Measurements from ENCODE around the gene SHC3. TPM values are rescaled to one million over a fixed set of nuclear protein-coding genes. Genes with fewer than 3 reads are reported as not detected.

The SHC3 gene
- total RNA-seq, 1 experiment from 2014 or later: 0.27 TPM

DNA sequence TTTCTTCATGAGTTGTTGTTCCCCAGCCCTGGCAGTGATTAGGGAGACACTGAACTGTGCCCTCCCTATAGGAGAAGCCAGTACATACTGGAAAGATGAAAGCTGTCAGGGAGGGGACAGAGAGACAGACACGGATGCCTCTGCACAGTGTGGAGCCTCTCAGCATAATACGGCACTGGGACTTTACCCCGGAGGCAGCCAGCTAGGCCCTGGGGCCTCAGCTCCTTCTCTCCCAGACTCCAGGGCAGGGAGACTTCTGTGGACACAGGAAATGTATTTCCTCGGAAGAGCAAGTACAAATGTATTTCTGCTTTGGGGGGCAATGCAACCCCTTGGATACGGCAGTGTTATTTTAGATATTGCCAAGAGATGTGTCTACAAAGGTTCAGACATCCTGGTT is 125.3 kb downstream of the SHC3 start:
- no TSS peak for BruUV-seq (replicated peaks)
- no peaks in the 10 kb centered on the region for H3K4me1 ChIP-seq (ENCODE audit: control insufficient read depth in 1 of 2, insufficient read depth in 2 of 2, low read length in 2 of 2)
- no peaks in the 10 kb centered on the region for H3K27me3 ChIP-seq (ENCODE audit: insufficient read depth, low read length)
- no peak overlapping the region for H2AFZ ChIP-seq (ENCODE audit: low read depth, low read length, poor library complexity, severe bottlenecking)
- no peak overlapping the region for H3K4me2 ChIP-seq (ENCODE audit: low read length)
- no peaks in the 10 kb centered on the region for H4K20me1 ChIP-seq (ENCODE audit: insufficient read depth)
- ChIA-PET POLR2A (no interaction called here), RAD21 (ENCODE audit: low non-redundant PET in 1 of 2, low total read pairs in 2 of 2, uncharacterized antibody in 2 of 2, unreplicated experiment in 2 of 2) (no interaction called here), CTCF (no interaction called here)
- no peaks in the 10 kb centered on the region for H3K79me2 ChIP-seq (ENCODE audit: insufficient read depth, low read length)
- no peak overlapping the region for H3K27ac ChIP-seq (ENCODE audit: low read depth, low read length)
- H3K9me3 ChIP-seq (ENCODE audit: control insufficient read depth in 1 of 2, insufficient read depth in 1 of 2, low read depth in 1 of 2, low read length in 2 of 2): no peaks in the 10 kb centered on the region
- H3K36me3 ChIP-seq (ENCODE audit: control insufficient read depth in 1 of 2, insufficient read depth in 2 of 2, low read length in 2 of 2): no peaks in the 10 kb centered on the region
- DNase-seq (ENCODE audit: low read depth, low spot score) (no peak), ATAC-seq (no peak)
- no peaks in the 10 kb centered on the region for H3K9me2 ChIP-seq (ENCODE audit: insufficient read depth)
- intact Hi-C loops (cut with micrococcal nuclease): no loop called here
- H3K9ac ChIP-seq (ENCODE audit: low read length): no peak overlapping the region
- H3K4me3 ChIP-seq (replicated peaks in 1 of 2; ENCODE audit: low read depth in 1 of 2, low read length in 2 of 2): no peak overlapping the region
- no peak for TF ChIP-seq JUND (IDR thresholded peaks at IDR 0.05)
- TF ChIP-seq CEBPB (IDR thresholded peaks at IDR 0.05; ENCODE audit: low read depth): no peak
- no peak for TF ChIP-seq RAD21 (IDR thresholded peaks at IDR 0.05; ENCODE audit: low read depth)
- TF ChIP-seq, protein P1, sequence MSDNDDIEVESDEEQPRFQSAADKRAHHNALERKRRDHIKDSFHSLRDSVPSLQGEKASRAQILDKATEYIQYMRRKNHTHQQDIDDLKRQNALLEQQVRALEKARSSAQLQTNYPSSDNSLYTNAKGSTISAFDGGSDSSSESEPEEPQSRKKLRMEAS (IDR thresholded peaks at IDR 0.05): no peak
- TF ChIP-seq POLR2A (IDR thresholded peaks at IDR 0.05; ENCODE audit: borderline replicate concordance, extremely low read depth, insufficient read depth, insufficient read length): no peak
- TF ChIP-seq SIN3A (IDR thresholded peaks at IDR 0.05; ENCODE audit: low read depth): no peak
- TF ChIP-seq, protein P2, sequence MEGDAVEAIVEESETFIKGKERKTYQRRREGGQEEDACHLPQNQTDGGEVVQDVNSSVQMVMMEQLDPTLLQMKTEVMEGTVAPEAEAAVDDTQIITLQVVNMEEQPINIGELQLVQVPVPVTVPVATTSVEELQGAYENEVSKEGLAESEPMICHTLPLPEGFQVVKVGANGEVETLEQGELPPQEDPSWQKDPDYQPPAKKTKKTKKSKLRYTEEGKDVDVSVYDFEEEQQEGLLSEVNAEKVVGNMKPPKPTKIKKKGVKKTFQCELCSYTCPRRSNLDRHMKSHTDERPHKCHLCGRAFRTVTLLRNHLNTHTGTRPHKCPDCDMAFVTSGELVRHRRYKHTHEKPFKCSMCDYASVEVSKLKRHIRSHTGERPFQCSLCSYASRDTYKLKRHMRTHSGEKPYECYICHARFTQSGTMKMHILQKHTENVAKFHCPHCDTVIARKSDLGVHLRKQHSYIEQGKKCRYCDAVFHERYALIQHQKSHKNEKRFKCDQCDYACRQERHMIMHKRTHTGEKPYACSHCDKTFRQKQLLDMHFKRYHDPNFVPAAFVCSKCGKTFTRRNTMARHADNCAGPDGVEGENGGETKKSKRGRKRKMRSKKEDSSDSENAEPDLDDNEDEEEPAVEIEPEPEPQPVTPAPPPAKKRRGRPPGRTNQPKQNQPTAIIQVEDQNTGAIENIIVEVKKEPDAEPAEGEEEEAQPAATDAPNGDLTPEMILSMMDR (IDR thresholded peaks at IDR 0.05 in 2 of 3, conservative IDR thresholded peaks at IDR 0.05 in 1 of 3; ENCODE audit: borderline replicate concordance in 1 of 3, insufficient read depth in 1 of 3, low read depth in 2 of 3, low read length in 2 of 3): no peak
- TF ChIP-seq ELF1 (IDR thresholded peaks at IDR 0.05; ENCODE audit: borderline replicate concordance, low read depth): no peak
- TF ChIP-seq POLR2AphosphoS5 (IDR thresholded peaks at IDR 0.05; ENCODE audit: low read depth, low read length): no peak

DNA sequence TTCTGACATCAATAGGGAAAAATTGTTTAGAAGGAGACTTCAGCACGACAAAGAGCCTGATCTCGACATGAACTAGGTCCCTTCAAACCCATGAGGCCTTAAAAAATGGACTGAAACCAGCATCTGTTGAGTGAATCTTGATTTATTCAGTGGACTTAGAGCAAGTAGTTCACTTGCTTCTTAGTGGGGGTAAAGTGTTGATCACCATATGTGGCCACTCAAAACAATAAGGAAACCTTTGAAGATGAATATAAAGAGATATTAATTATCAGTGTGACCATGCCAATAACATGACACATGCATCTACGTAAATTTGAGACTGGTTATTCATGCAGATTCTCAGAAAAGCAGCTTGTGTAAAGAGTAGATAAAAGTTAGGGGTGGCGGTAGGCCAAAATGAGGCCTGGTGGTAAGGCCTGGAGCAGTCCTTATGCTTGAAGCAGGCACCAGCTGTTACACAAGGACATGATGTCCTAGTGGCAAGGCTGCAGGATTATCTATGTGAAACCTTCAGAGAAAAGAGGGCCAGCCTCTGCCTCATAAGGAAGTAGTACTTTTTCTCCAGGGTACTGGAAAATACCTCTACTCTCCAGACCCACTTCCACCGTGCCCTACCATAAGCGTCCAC is 126.0 kb downstream of the SHC3 start:
- no peaks in the 10 kb centered on the region for H3K9me2 ChIP-seq (ENCODE audit: insufficient read depth)
- H3K27ac ChIP-seq (ENCODE audit: low read depth, low read length): no peak overlapping the region
- CTCF ChIA-PET: no interaction called here
- POLR2A ChIA-PET: no interaction called here
- no peak overlapping the region for H2AFZ ChIP-seq (ENCODE audit: low read depth, low read length, poor library complexity, severe bottlenecking)
- H3K4me2 ChIP-seq (ENCODE audit: low read length): no peak overlapping the region
- no peak overlapping the region for H3K9ac ChIP-seq (ENCODE audit: low read length)
- intact Hi-C loops (cut with micrococcal nuclease): no loop called here
- no peaks in the 10 kb centered on the region for H3K27me3 ChIP-seq (ENCODE audit: insufficient read depth, low read length)
- no peaks in the 10 kb centered on the region for H3K4me1 ChIP-seq (ENCODE audit: control insufficient read depth in 1 of 2, insufficient read depth in 2 of 2, low read length in 2 of 2)
- BruUV-seq (replicated peaks): no TSS peak
- TF ChIP-seq EZH2phosphoT487 (IDR thresholded peaks at IDR 0.05; ENCODE audit: borderline replicate concordance) (no peak), ELF1 (IDR thresholded peaks at IDR 0.05; ENCODE audit: borderline replicate concordance, low read depth) (no peak), TCF7L2 (IDR thresholded peaks at IDR 0.05; ENCODE audit: borderline replicate concordance, extremely low read depth, insufficient read depth, insufficient read length) (no peak), JUND (IDR thresholded peaks at IDR 0.05) (no peak), POLR2AphosphoS5 (IDR thresholded peaks at IDR 0.05; ENCODE audit: low read depth, low read length) (no peak), SRF (IDR thresholded peaks at IDR 0.05; ENCODE audit: low read depth) (no peak), EZH2 (IDR thresholded peaks at IDR 0.05) (no peak)
- TF ChIP-seq, protein P1 (IDR thresholded peaks at IDR 0.05): no peak
- TF ChIP-seq, protein P2 (IDR thresholded peaks at IDR 0.05 in 2 of 3, conservative IDR thresholded peaks at IDR 0.05 in 1 of 3; ENCODE audit: borderline replicate concordance in 1 of 3, insufficient read depth in 1 of 3, low read depth in 2 of 3, low read length in 2 of 3): no peak
- no peaks in the 10 kb centered on the region for H3K9me3 ChIP-seq (ENCODE audit: control insufficient read depth in 1 of 2, insufficient read depth in 1 of 2, low read depth in 1 of 2, low read length in 2 of 2)
- H3K36me3 ChIP-seq (ENCODE audit: control insufficient read depth in 1 of 2, insufficient read depth in 2 of 2, low read length in 2 of 2): no peaks in the 10 kb centered on the region
- DNase-seq (ENCODE audit: low read depth, low spot score) (no peak), ATAC-seq (no peak)
- H3K4me3 ChIP-seq (replicated peaks in 1 of 2; ENCODE audit: low read depth in 1 of 2, low read length in 2 of 2): no peak overlapping the region
- H4K20me1 ChIP-seq (ENCODE audit: insufficient read depth): no peaks in the 10 kb centered on the region
- H3K79me2 ChIP-seq (ENCODE audit: insufficient read depth, low read length): no peaks in the 10 kb centered on the region
- RAD21 ChIA-PET (ENCODE audit: low non-redundant PET in 1 of 2, low total read pairs in 2 of 2, uncharacterized antibody in 2 of 2, unreplicated experiment in 2 of 2): no interaction called here

Data from HCT116 (cell line).